GM12865 (cell line): ENCODE results near the gene EID1.

ENCODE experiments used
- DNase-seq: peaks from one replicate; pipeline ENCODE4 v3.0.0; 2010; ENCODE audit warnings: low read depth
- H3K4me3 ChIP-seq: 2 replicates; pipeline ENCODE4 v1.5.1; 2011; ENCODE audit warnings: mild to moderate bottlenecking, low read depth, low read length, control low read depth
- TF ChIP-seq, protein P1 (sequence below): IDR thresholded peaks from 2 replicates; pipeline ENCODE4 v1.5.1; 2011; ENCODE audit warnings: low read length, control low read depth, low read depth, inconsistent platforms; ENCODE audit not compliant: insufficient read depth; ENCODE audit errors: missing control alignments

The EID1 gene

DNA sequence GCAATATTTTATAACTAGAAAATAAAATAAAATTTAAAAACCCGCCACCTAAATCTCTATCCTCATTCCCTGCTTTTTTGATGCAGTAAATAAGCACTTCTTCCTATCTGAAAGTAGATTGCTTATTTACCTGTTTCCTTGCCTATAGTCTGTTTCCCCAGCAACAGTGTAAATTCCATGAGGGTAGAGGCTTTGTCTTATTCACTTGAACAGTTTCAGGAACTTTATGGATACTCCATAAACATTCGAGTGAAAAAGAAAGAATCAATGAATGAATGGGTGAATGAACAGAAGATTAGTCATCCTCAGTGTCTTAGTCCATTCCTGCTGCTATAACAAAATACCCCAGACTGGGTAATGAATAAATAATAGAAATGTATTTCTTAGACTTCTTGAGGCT, 44.1 kb downstream of the EID1 start:
- no peak overlapping the region for H3K4me3 ChIP-seq
- DNase-seq: no peak
- TF ChIP-seq, protein P1, sequence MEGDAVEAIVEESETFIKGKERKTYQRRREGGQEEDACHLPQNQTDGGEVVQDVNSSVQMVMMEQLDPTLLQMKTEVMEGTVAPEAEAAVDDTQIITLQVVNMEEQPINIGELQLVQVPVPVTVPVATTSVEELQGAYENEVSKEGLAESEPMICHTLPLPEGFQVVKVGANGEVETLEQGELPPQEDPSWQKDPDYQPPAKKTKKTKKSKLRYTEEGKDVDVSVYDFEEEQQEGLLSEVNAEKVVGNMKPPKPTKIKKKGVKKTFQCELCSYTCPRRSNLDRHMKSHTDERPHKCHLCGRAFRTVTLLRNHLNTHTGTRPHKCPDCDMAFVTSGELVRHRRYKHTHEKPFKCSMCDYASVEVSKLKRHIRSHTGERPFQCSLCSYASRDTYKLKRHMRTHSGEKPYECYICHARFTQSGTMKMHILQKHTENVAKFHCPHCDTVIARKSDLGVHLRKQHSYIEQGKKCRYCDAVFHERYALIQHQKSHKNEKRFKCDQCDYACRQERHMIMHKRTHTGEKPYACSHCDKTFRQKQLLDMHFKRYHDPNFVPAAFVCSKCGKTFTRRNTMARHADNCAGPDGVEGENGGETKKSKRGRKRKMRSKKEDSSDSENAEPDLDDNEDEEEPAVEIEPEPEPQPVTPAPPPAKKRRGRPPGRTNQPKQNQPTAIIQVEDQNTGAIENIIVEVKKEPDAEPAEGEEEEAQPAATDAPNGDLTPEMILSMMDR: no peak

DNA sequence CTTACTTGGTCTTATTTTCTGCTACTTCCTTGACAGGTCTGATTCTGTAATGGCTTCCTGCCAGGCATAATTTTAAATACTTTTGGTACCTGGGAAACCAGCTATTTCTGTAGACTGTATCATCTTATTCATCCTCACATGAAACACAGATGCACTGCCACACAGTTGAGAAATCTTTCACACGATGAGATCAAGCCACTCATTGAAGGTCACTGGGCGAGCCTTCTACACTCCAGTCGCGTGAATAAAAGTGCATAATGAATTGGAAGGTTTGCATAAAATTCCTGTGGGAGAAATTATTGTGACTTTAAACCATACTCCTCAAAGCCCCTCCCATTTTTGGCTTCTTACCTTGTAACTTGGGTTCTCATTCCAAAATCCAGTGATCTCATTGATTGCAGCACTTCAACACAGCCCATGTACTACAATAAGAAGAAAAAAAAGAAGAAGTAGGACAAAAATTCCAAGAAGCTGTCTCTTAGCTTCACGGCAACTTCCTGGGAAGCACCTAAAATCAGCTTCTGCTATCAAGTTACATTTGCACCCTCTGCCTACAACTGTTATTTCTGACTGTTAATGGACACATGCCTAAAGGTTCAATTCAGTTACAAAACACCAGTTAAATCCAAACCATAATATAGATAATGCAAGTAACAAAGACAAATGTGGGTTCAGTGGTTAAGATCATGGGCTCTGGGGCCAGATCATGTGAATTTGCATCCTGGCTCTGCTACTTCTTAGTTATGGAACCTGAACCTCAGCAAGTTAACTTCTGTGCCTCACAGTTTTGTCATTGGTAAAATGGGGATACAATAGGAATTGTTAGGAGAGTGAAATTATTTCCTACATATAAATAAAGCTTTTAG, 46.8 kb downstream of the EID1 start:
- TF ChIP-seq, protein P1: no peak
- no peak overlapping the region for H3K4me3 ChIP-seq
- no peak for DNase-seq

DNA sequence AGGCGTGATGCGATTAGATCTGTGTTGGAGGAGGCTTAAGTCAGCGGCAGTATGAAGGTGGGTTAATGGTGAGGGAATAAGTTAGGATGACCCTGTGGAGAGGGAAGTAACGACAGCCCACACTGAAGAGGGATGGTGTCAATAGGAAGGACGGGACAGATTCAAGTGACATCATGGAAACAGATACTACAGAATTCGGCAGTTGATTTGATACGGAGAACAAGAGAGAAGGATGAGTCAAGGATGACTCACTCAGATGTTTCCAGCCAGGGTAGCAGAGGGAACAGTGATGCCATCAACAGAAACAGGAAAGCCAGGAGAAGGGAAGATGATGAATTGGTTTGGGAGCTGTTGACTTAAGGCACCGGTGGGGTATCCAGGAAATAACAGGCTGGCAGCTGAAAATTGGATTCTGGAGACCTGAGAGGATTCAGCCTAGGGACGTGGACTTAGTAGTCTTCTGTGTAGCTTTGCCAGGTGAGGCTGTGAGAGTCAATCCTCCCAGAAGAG, 47.8 kb downstream of the EID1 start:
- TF ChIP-seq, protein P1: no peak
- DNase-seq: no peak
- no peak overlapping the region for H3K4me3 ChIP-seq

DNA sequence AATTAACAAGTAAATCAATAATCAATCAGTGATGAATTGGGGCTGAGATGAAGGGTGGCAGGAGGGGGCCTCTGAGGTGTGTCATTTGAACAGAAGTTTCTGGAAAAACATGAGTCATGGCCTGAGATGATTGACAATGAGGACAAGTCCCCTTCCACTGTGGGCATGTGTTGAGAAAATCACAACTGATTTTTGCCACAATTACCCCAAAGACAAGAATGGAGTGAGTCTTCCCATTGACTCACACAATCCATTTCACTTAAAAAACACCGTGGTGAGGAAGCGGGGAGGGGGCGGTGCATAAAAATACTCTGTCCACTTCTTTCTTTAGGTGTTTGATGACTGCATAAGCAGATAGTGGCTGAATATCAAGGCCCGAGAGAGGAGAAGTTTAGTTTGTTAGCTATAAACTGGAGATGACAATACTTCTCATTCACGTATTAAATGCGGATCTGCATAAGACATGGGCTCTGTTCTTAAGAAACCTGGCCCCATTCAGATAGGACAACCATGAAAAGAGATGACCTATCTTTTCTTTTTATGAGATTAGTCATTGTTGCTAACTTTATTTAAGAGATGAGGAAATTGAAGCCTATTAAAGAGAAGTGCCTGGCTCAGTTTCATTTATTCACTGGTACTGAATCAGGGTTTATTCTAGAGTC, 51.1 kb downstream of the EID1 start:
- TF ChIP-seq, protein P1: no peak
- no peak for DNase-seq
- no peak overlapping the region for H3K4me3 ChIP-seq

DNA sequence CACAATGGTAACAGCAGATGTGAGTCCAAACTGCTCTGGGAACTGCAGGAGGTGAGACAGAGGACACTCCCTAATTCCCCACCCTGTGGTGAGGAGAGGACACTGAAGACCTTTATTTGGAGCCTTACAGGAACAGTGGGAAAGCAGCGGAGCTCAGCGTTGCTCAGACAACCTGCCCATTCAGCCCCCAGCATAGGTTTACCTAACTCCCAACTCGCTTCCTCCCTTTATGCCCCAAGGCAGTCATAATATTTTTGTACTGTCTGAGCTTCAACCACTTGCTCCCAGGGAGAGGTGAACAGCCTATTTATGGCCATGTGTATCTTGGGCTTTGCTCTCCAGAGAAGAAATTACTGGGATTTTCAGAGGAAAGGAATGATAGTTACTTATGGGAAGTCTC, 51.7 kb downstream of the EID1 start:
- no peak for DNase-seq

More for the DNA sequence above, 51.7 kb downstream of the EID1 start:
- TF ChIP-seq, protein P1: no peak
- H3K4me3 ChIP-seq: no peak overlapping the region
